ENCODE measurements around the gene FUT6.

The FUT6 gene

DNA sequence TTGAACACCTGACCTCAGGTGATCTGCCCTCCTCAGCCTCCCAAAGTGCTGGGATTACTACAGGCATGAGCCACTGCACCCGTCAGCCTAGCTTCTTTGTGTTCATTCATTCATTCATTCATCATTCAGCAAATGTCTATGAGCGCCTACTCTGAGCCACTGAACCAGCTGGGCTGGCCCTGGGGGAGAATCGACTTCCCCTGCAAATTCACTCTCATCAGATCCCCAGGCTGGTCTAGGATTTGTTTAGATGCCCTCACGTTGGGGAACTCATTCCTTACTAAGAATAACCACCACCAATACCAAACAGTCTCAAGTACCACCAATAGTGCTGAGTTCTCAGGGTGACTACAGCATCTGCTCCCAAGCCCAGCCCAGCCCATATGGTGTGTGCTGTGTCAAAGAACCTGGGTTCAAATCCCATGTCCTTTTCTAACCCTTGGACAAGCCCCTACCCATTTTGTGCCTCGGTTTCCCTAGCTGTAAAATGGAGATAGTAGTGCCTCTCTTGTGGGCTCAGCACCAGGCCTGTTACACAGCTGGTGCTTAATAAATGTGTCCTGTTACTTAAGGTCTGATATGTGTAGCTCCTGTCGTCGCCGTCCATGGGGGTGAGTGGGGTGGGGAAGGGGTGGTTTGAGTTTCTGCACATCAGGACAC lies 17.9 kb downstream of the FUT6 start:
- no peak for DNase-seq (ENCODE audit: low spot score)
- no peaks in the 10 kb centered on the region for H3K27me3 ChIP-seq (ENCODE audit: insufficient read depth, poor library complexity, severe bottlenecking)
- H3K36me3 ChIP-seq (ENCODE audit: low read depth) = no peaks in the 10 kb centered on the region
- no peaks in the 10 kb centered on the region for H3K9me3 ChIP-seq (ENCODE audit: severe bottlenecking)
- no peak overlapping the region for H3K4me3 ChIP-seq (ENCODE audit: severe bottlenecking)
- TF ChIP-seq, protein P1, sequence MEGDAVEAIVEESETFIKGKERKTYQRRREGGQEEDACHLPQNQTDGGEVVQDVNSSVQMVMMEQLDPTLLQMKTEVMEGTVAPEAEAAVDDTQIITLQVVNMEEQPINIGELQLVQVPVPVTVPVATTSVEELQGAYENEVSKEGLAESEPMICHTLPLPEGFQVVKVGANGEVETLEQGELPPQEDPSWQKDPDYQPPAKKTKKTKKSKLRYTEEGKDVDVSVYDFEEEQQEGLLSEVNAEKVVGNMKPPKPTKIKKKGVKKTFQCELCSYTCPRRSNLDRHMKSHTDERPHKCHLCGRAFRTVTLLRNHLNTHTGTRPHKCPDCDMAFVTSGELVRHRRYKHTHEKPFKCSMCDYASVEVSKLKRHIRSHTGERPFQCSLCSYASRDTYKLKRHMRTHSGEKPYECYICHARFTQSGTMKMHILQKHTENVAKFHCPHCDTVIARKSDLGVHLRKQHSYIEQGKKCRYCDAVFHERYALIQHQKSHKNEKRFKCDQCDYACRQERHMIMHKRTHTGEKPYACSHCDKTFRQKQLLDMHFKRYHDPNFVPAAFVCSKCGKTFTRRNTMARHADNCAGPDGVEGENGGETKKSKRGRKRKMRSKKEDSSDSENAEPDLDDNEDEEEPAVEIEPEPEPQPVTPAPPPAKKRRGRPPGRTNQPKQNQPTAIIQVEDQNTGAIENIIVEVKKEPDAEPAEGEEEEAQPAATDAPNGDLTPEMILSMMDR (IDR thresholded peaks at IDR 0.05; ENCODE audit: poor library complexity, severe bottlenecking) = no peak
- H3K27ac ChIP-seq (ENCODE audit: poor library complexity, severe bottlenecking) = no peak overlapping the region
- no peaks in the 10 kb centered on the region for H3K4me1 ChIP-seq (ENCODE audit: insufficient read depth, poor library complexity, severe bottlenecking)
- ATAC-seq (ENCODE audit: low read depth) = no peak

DNA sequence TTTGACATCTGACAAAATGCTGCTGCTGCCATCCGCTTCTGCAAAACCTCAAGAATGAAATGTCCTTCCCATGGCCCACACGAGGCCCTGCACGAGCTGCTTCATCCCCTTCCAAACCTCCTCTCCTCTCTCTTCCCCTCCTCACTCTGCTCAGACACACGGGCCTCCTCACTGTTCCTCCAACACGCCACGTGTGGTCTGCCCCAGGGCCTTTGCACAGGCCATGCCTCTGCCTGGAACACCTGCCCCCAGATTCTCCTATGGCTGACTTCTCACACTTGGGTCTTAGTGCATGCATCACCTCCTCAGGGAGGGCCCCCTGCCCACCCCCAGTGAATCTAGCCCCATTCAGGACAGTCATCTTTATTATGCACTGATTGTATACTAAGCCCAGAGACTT lies 18.7 kb downstream of the FUT6 start:
- Histone ChIP-seq H3K4me3 (ENCODE audit: severe bottlenecking) (no peak overlapping the region), H3K4me1 (ENCODE audit: insufficient read depth, poor library complexity, severe bottlenecking) (no peaks in the 10 kb centered on the region), H3K9me3 (ENCODE audit: severe bottlenecking) (no peaks in the 10 kb centered on the region), H3K36me3 (ENCODE audit: low read depth) (no peaks in the 10 kb centered on the region), H3K27ac (ENCODE audit: poor library complexity, severe bottlenecking) (no peak overlapping the region), H3K27me3 (ENCODE audit: insufficient read depth, poor library complexity, severe bottlenecking) (no peaks in the 10 kb centered on the region)
- no peak for ATAC-seq (ENCODE audit: low read depth)
- DNase-seq (ENCODE audit: low spot score) = no peak
- TF ChIP-seq, protein P1 (IDR thresholded peaks at IDR 0.05; ENCODE audit: poor library complexity, severe bottlenecking) = no peak

DNA sequence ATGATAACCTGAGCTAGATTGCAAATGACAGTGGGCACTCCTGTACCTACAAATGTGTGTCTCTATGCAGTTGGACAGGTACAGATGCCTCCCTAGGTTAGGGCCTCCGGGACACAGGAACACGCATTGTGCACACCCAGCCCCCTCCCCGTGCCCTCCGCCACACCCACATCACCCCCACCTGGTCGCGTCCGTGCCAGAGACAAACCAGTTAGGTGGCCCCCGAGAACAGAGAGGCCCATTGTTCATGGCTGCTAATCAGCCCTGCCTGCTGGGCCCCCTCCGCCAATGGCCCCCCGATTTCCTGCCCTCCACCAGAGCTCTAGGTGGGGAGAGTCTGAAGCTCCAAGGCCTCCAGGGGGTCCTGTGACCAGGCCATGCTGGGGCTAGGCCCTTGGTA lies 20.9 kb downstream of the FUT6 start:
- ATAC-seq (ENCODE audit: low read depth) (no peak), DNase-seq (ENCODE audit: low spot score) (no peak)
- H3K36me3 ChIP-seq (ENCODE audit: low read depth) = no peaks in the 10 kb centered on the region
- no peaks in the 10 kb centered on the region for H3K9me3 ChIP-seq (ENCODE audit: severe bottlenecking)
- no peak overlapping the region for H3K27ac ChIP-seq (ENCODE audit: poor library complexity, severe bottlenecking)
- TF ChIP-seq, protein P1 (IDR thresholded peaks at IDR 0.05; ENCODE audit: poor library complexity, severe bottlenecking) = no peak
- H3K4me1 ChIP-seq (ENCODE audit: insufficient read depth, poor library complexity, severe bottlenecking) = no peaks in the 10 kb centered on the region
- no peak overlapping the region for H3K4me3 ChIP-seq (ENCODE audit: severe bottlenecking)
- no peaks in the 10 kb centered on the region for H3K27me3 ChIP-seq (ENCODE audit: insufficient read depth, poor library complexity, severe bottlenecking)

DNA sequence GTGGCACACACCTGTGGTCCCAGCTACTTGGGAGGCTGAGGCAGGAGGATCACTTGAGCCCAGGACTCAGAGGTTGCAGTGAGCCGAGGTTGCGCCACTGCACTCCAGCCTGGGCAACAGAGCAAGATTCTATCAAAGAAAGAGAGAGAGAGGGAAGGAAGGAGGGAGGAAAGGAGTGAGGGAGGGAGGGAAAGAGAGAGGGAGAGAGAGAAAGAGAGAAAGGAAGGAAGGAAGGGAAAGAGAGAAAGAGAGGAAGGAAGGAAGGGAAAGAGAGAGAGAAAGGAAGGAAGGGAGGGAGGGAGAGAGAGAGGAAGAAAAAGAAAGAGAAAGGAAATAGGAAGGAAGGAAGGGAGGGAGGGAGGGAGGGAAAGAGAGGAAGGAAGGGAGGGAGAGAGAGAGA lies 22.3 kb downstream of the FUT6 start:
- no peaks in the 10 kb centered on the region for H3K9me3 ChIP-seq (ENCODE audit: severe bottlenecking)
- no peaks in the 10 kb centered on the region for H3K36me3 ChIP-seq (ENCODE audit: low read depth)
- ATAC-seq (ENCODE audit: low read depth) (no peak), DNase-seq (ENCODE audit: low spot score) (no peak)
- no peaks in the 10 kb centered on the region for H3K4me1 ChIP-seq (ENCODE audit: insufficient read depth, poor library complexity, severe bottlenecking)
- TF ChIP-seq, protein P1 (IDR thresholded peaks at IDR 0.05; ENCODE audit: poor library complexity, severe bottlenecking) = no peak
- H3K27me3 ChIP-seq (ENCODE audit: insufficient read depth, poor library complexity, severe bottlenecking) = no peaks in the 10 kb centered on the region
- H3K4me3 ChIP-seq (ENCODE audit: severe bottlenecking) = no peak overlapping the region
- no peak overlapping the region for H3K27ac ChIP-seq (ENCODE audit: poor library complexity, severe bottlenecking)

DNA sequence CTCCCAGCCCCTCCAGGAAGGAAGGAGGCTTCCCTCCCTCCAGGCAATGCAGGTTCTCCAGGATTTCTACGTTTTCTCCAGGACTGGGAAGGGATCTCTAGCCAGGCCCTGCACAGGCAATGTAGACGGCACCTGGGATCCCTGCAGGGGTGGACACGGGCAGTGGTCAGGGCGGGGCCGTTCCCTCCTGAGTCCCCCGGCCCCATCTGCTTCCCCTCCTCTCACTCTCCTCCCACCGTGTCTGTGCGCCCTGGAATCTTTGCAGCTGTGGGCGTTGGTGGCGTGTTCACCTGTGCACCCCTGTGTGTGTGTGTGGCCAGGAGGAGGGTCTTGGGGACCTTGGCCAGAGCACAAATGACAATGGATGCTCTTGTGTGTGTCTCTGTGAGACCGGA lies 24.7 kb downstream of the FUT6 start:
- H3K4me1 ChIP-seq (ENCODE audit: insufficient read depth, poor library complexity, severe bottlenecking) = no peaks in the 10 kb centered on the region
- H3K36me3 ChIP-seq (ENCODE audit: low read depth) = no peaks in the 10 kb centered on the region
- H3K9me3 ChIP-seq (ENCODE audit: severe bottlenecking) = no peaks in the 10 kb centered on the region
- DNase-seq (ENCODE audit: low spot score) = no peak
- no peaks in the 10 kb centered on the region for H3K27me3 ChIP-seq (ENCODE audit: insufficient read depth, poor library complexity, severe bottlenecking)
- TF ChIP-seq, protein P1 (IDR thresholded peaks at IDR 0.05; ENCODE audit: poor library complexity, severe bottlenecking) = no peak
- no peak overlapping the region for H3K27ac ChIP-seq (ENCODE audit: poor library complexity, severe bottlenecking)
- no peak for ATAC-seq (ENCODE audit: low read depth)
- no peak overlapping the region for H3K4me3 ChIP-seq (ENCODE audit: severe bottlenecking)

All from RWPE2 (cell line).